ENCODE data around the gene GAS7. TPM values are rescaled to one million over a fixed set of nuclear protein-coding genes. Genes with fewer than 3 reads are reported as not detected.

The GAS7 gene
- total RNA-seq, 1 experiment from 2014 or later = 6.0 TPM

DNA sequence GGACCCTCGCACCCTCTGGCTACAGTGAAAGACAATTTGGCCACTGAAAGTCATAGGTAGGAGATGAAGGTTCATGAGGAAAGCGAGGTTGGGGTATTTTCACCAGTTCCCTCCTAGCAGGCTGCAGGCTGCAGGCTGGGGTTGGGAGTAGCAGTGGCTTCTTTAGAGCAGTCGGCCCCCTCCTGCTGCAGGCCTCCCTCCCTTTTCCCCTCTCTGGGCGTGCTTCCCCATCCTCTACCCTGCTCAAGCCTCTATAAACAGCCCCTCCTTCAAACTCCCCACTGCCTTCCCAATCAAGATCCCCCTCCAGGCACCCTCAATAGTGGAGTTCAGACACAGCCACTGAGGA lies 41.8 kb downstream of the GAS7 start:
- no peak overlapping the region for H3K4me2 ChIP-seq (ENCODE audit: insufficient read depth, insufficient read length, low read length)
- H2BK120ac ChIP-seq (ENCODE audit: low read depth, low read length, poor library complexity, severe bottlenecking) = no peak overlapping the region
- no peaks in the 10 kb centered on the region for H3K9me3 ChIP-seq (ENCODE audit: control insufficient read depth, low read depth, low read length)
- Mint-ChIP-seq H3K27me3 (ENCODE audit: low read depth) (peaks cover 2% of the 10 kb centered on the region; the same call in 1 of the 2 replicates), H3K36me3 (ENCODE audit: insufficient read depth in 1 of 3, low read depth in 3 of 3) (no peaks in the 10 kb centered on the region), H3K9me3 (no peaks in the 10 kb centered on the region), H3K4me3 (no peak overlapping the region), H3K4me1 (peaks cover 0 to 5% of the 10 kb centered on the region in 2 experiments; a peak in 2 of 4 replicates), H3K27ac (no peak overlapping the region)
- no peak overlapping the region for H3K9ac ChIP-seq (ENCODE audit: extremely low read depth, insufficient read length, low read length)
- no peaks in the 10 kb centered on the region for H3K4me1 ChIP-seq (ENCODE audit: insufficient read depth, low read length)
- H2BK5ac ChIP-seq (ENCODE audit: insufficient read length, low read length) = no peak overlapping the region
- H2BK12ac ChIP-seq (ENCODE audit: insufficient read length, low read depth, low read length) = no peak overlapping the region
- H3K4ac ChIP-seq (ENCODE audit: low read depth, low read length) = no peak overlapping the region
- no peak overlapping the region for H2AFZ ChIP-seq (ENCODE audit: low read length)
- H3K56ac ChIP-seq (ENCODE audit: insufficient read length, low read depth, low read length) = no peak overlapping the region
- WGBS (ENCODE audit: extremely low coverage, insufficient read length, low lambda C conversion rate) = no CpG with 5 or more reads among the region's 4 CpGs
- no peak overlapping the region for H4K8ac ChIP-seq (replicated peaks; ENCODE audit: insufficient read length, low read depth, low read length)
- H2BK15ac ChIP-seq (ENCODE audit: low read depth, low read length) = no peak overlapping the region
- no peak overlapping the region for H3K23ac ChIP-seq (ENCODE audit: insufficient read length, low read depth, low read length)
- H3K23me2 ChIP-seq (ENCODE audit: insufficient read length, low read depth, low read length, poor library complexity, severe bottlenecking) = no peaks in the 10 kb centered on the region
- H3K27ac ChIP-seq (ENCODE audit: insufficient read length, low read depth, low read length) = no peak overlapping the region
- TF ChIP-seq CTCF (conservative IDR thresholded peaks at IDR 0.05) = no peak
- no peak overlapping the region for H3T11ph ChIP-seq (ENCODE audit: low read length)
- H3K27me3 ChIP-seq (ENCODE audit: insufficient read depth, low read length) = no peaks in the 10 kb centered on the region
- H2BK20ac ChIP-seq (ENCODE audit: low read depth, low read length, poor library complexity, severe bottlenecking) = no peak overlapping the region
- H4K20me1 ChIP-seq (ENCODE audit: control insufficient read depth, insufficient read depth, insufficient read length) = no peaks in the 10 kb centered on the region
- no peak for DNase-seq
- no peak overlapping the region for H3K18ac ChIP-seq (ENCODE audit: insufficient read length, low read depth, low read length)
- no peak overlapping the region for H4K5ac ChIP-seq (ENCODE audit: insufficient read length, low read depth, low read length)
- H3K14ac ChIP-seq (ENCODE audit: insufficient read depth, low read length) = no peak overlapping the region
- peak overlapping the region; percentile 65 for H4K91ac ChIP-seq (ENCODE audit: insufficient read length, low read depth, low read length)
- no peaks in the 10 kb centered on the region for H3K79me2 ChIP-seq (ENCODE audit: insufficient read depth, low read length)
- peak overlapping the region; percentile 10 for H2AK5ac ChIP-seq (ENCODE audit: insufficient read length, low read length)
- H3K79me1 ChIP-seq (ENCODE audit: insufficient read depth, low read depth, low read length, poor library complexity, severe bottlenecking) = no peaks in the 10 kb centered on the region
